Subcutaneous adipose tissue (tissue), 4 donors: ENCODE data around the gene PSMD4. TPM values are rescaled to one million over a fixed set of nuclear protein-coding genes. Genes with fewer than 3 reads are reported as not detected.

Source experiments
- total RNA-seq, 4 donors: library from RNA; depleted of rRNA; stranded (reverse); fragments of >200 nt; gene quantifications; one replicate each; pipeline ENCODE4 v1.1.0, GENCODE V29; 2016
- TF ChIP-seq, protein P1 (sequence below): fragments of 450-650 bp; IDR thresholded peaks from one replicate; pipeline ENCODE4 v1.5.1; 2016; ENCODE audit warnings: low read depth, mild to moderate bottlenecking, control low read depth, antibody characterized with exemption, moderate library complexity

The PSMD4 gene
- total RNA-seq, result 100 to 1,000 TPM; 113 to 200 (median 160) TPM

- TF ChIP-seq, protein P1, sequence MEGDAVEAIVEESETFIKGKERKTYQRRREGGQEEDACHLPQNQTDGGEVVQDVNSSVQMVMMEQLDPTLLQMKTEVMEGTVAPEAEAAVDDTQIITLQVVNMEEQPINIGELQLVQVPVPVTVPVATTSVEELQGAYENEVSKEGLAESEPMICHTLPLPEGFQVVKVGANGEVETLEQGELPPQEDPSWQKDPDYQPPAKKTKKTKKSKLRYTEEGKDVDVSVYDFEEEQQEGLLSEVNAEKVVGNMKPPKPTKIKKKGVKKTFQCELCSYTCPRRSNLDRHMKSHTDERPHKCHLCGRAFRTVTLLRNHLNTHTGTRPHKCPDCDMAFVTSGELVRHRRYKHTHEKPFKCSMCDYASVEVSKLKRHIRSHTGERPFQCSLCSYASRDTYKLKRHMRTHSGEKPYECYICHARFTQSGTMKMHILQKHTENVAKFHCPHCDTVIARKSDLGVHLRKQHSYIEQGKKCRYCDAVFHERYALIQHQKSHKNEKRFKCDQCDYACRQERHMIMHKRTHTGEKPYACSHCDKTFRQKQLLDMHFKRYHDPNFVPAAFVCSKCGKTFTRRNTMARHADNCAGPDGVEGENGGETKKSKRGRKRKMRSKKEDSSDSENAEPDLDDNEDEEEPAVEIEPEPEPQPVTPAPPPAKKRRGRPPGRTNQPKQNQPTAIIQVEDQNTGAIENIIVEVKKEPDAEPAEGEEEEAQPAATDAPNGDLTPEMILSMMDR, result no peak
These were observed at the start of gene PSMD4 for GRCh38 chr1:151254217-151255213. Gene PSMD4, plus strand, starts transcription at chr1:151254734. Its CDS starts 49 bp downstream, at chr1:151254783.

GRCh38 chr1:151210830-151211229, 43.7 kb upstream of the PSMD4 start:
- TF ChIP-seq, protein P1, result no peak

- TF ChIP-seq, protein P1, result no peak
These were observed 42.4 kb upstream of the PSMD4 start for GRCh38 chr1:151211972-151212705.

- TF ChIP-seq, protein P1, result no peak
These were observed 41.0 kb upstream of the PSMD4 start for GRCh38 chr1:151213560-151213959.

- TF ChIP-seq, protein P1, result no peak
These were observed 32.9 kb upstream of the PSMD4 start for GRCh38 chr1:151221616-151222015.

DNA sequence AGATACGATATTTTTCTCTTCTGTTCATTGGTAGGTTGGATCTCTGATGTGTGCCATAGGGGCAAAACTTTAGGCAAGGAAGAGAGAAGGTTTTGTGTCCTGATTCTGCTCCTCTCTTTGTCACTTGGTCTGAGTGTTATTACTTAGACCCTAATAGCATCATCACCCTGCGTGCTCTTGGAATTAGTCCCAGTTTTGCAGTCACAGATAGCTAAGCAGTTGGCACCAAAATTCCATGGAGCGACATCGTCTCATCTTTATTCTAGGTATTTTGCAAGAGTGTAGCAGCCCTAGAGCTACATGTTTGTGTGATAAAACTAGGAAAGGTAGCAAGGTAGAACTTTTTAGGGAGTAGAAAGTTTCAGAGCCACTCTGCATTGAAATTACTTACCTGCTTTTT, 32.4 kb upstream of the PSMD4 start:
- TF ChIP-seq, protein P1, result no peak

GRCh38 chr1:151235235-151235634, 19.3 kb upstream of the PSMD4 start:
- TF ChIP-seq, protein P1, result no peak
